ENCODE data around the gene COL16A1. TPM values are rescaled to one million over a fixed set of nuclear protein-coding genes. Genes with fewer than 3 reads are reported as not detected.

The COL16A1 gene
- total and polyA plus RNA-seq, 2 of the 13 experiments (the other 11 are each of a cell fraction or from before 2014, with no cell fraction given): 4.3 to 12.2 TPM

- ATAC-seq: no peak
- BruUV-seq (replicated peaks): no TSS peak
- H3K79me2 ChIP-seq (ENCODE audit: insufficient read depth, low read length): no peaks in the 10 kb centered on the region
- no peaks in the 10 kb centered on the region for H3K9me3 ChIP-seq (ENCODE audit: low read length)
- H3K4me1 ChIP-seq (ENCODE audit: insufficient read depth, low read length): peaks cover 9% of the 10 kb centered on the region; the same call in 1 of the 2 replicates
- CTCF ChIA-PET (ENCODE audit: low intra/inter-chr PET ratio, low total read pairs): no interaction called here
- H3K36me3 ChIP-seq (replicated peaks in 1 of 2; ENCODE audit: control insufficient read depth in 1 of 2, insufficient read depth in 2 of 2, low read length in 2 of 2): no peaks in the 10 kb centered on the region
- no peak overlapping the region for H2AFZ ChIP-seq (ENCODE audit: low read length)
- no peak overlapping the region for H3K27ac ChIP-seq (ENCODE audit: extremely low read length, insufficient read depth, low read length)
- no peak overlapping the region for H3K4me3 ChIP-seq (replicated peaks in 1 of 3; ENCODE audit: insufficient read depth in 1 of 3, low read depth in 2 of 3, low read length in 3 of 3)
- H3K4me2 ChIP-seq (ENCODE audit: low read depth, low read length): no peak overlapping the region
- no peak overlapping the region for H3K9ac ChIP-seq (ENCODE audit: insufficient read depth, low read depth, low read length)
- POLR2A ChIA-PET: interaction anchor here (1.9 kb wide), 1 partner anchor 20 kb away, joined by 7 read pairs; no protein-coding TSS in a partner anchor
- no peak for DNase-seq (ENCODE audit: low spot score)
- peaks cover 9 to 74% of the 10 kb centered on the region in 2 experiments for H3K27me3 ChIP-seq (ENCODE audit: control insufficient read depth in 1 of 2, insufficient read depth in 2 of 2, low read length in 2 of 2)
- 50% methylated on average over 8 of the region's 10 CpGs for WGBS (ENCODE audit: low lambda C conversion rate)
- in situ Hi-C loops (cut with HindIII; ENCODE audit: extremely low pct_ligation_motif_present, low pct_unique_long_range_greater_than_20kb): no loop called here
- intact Hi-C loops (cut with micrococcal nuclease; ENCODE audit: unreplicated experiment): no loop called here
- no peak for FAIRE-seq
- TF ChIP-seq KDM5A (IDR thresholded peaks at IDR 0.05; ENCODE audit: borderline replicate concordance, low read length): no peak
- TF ChIP-seq ZNF839 (CRISPR knock-in tag; IDR thresholded peaks at IDR 0.05; ENCODE audit: borderline replicate concordance): no peak
- TF ChIP-seq NFKBIZ (CRISPR knock-in tag; IDR thresholded peaks at IDR 0.05): no peak
- no peak for TF ChIP-seq MED8 (CRISPR knock-in tag; IDR thresholded peaks at IDR 0.05; ENCODE audit: insufficient replicate concordance)
- no peak for TF ChIP-seq NCOA5 (CRISPR knock-in tag; IDR thresholded peaks at IDR 0.05)
- TF ChIP-seq YEATS4 (CRISPR knock-in tag; IDR thresholded peaks at IDR 0.05; ENCODE audit: borderline replicate concordance): no peak
- no peak for TF ChIP-seq SP2 (CRISPR knock-in tag; IDR thresholded peaks at IDR 0.05)
- no peak for TF ChIP-seq FOXM1 (CRISPR knock-in tag; IDR thresholded peaks at IDR 0.05)
- no peak for TF ChIP-seq SMAD1 (CRISPR knock-in tag; IDR thresholded peaks at IDR 0.05; ENCODE audit: borderline replicate concordance, low read depth)
- TF ChIP-seq ZNF180 (CRISPR knock-in tag; IDR thresholded peaks at IDR 0.05; ENCODE audit: borderline replicate concordance, low read depth): no peak
- no peaks in the 10 kb centered on the region for H4K20me1 ChIP-seq (ENCODE audit: insufficient read depth, low read length)
Observed at GRCh38 chr1:31735571-31735970, 31.8 kb upstream of the COL16A1 start.
